ENCODE data around the gene GNB5.

Gene GNB5

DNA sequence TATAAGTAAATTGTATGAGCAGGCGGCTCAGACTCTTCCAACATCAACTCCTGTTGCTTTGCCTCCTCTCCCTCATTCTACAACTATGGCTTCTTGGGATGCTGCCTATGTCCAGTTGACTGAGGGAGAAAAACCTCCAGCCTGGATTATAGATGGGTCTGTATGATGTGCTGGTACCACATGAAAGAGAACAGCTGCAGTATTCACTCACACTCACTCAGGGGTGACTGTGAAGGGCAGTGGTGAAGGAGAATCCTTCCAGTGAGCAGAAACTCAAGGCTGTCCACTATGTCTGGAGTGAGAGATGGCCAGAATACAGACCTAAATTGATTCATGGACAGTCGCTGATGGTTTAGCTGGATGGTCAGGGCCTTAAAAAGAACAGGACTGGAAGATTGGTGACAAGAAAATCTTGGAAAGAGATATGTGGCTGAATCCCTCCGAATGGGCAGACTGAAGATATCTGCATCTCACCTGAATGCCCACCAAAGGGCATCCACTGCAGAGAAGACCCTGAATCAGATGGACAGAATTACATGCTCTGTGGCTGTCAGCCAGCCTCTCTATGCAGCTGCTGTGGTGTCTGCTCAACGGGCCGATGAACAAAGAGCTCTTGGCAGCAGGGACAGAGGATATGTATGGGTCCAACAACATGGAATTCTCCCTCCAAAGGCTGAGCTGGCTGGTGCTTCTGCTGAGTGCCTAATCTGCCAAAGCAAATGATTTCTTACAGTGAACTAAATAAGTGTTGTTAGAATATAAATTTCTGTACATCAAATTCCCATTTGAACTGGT, 76.7 kb downstream of the GNB5 start:
- Mint-ChIP-seq H3K27ac (no peak overlapping the region), H3K4me3 (no peak overlapping the region), H3K27me3 (ENCODE audit: low read depth) (peaks cover 28% of the 10 kb centered on the region), H3K4me1 (ENCODE audit: low read depth) (peaks cover 9% of the 10 kb centered on the region), H3K9me3 (no peaks in the 10 kb centered on the region), H3K36me3 (ENCODE audit: low read depth) (no peaks in the 10 kb centered on the region)
- no peak for DNase-seq (ENCODE audit: low spot score)

DNA sequence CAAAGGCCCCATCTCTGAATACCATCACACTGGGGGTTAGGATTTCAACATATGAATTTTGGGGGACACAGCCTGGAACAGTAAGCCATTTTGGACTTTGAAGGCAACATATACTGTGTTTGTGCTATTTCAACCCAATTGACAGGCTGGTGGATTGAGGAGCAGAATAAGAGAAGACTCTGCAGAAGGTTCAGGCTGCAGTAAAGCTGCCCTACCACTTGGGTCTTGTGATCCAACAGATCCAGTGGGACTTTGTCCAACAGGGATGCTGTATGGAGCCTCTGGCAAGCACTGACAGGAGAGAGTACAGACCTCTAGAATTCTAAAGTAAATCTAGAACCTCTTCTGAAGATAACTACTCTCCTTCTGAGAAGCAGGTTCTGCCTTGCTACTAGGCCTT, 77.5 kb downstream of the GNB5 start:
- no peaks in the 10 kb centered on the region for H3K9me3 Mint-ChIP-seq
- no peak overlapping the region for H3K4me3 Mint-ChIP-seq
- DNase-seq (ENCODE audit: low spot score) = no peak
- H3K4me1 Mint-ChIP-seq (ENCODE audit: low read depth) = peaks cover 9% of the 10 kb centered on the region
- no peak overlapping the region for H3K27ac Mint-ChIP-seq
- no peaks in the 10 kb centered on the region for H3K36me3 Mint-ChIP-seq (ENCODE audit: low read depth)
- H3K27me3 Mint-ChIP-seq (ENCODE audit: low read depth) = peaks cover 28% of the 10 kb centered on the region

GRCh38 chr15:52113235-52113634, 78.0 kb downstream of the GNB5 start:
- Mint-ChIP-seq H3K9me3 (no peaks in the 10 kb centered on the region), H3K27ac (no peak overlapping the region), H3K4me3 (peak overlapping the region; percentile 56), H3K36me3 (ENCODE audit: low read depth) (no peaks in the 10 kb centered on the region), H3K4me1 (ENCODE audit: low read depth) (peaks cover 9% of the 10 kb centered on the region), H3K27me3 (ENCODE audit: low read depth) (peaks cover 28% of the 10 kb centered on the region)
- DNase-seq (ENCODE audit: low spot score) = no peak

DNA sequence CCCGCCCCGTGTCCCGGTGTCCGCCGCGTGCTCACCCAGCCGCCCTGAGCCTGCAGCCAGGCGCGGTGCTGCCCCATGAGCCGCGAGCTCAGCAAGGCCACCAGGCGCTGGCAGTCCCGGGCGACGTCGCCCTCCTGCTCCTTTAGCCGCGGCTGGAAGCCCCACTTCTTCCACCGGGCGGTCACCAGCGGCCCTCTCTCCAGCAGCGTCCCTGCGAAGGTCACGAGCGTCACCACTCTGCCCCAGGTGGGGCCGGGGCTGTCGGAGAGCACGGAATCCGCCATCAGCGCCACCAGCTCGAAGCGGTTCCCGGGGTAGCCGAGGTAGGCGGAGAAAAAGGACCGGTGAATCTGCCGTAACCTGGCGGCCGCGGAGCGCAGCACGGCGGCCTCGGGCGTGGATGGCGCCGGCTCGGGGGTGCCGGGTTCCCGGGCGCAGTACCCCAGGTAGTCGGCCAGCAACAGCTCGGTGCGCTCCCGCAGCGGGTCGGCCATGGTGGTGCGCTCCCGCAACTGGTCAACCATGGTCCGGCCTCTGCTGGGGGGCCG, 78.9 kb downstream of the GNB5 start:
- Mint-ChIP-seq H3K4me1 (ENCODE audit: low read depth) (peaks cover 9% of the 10 kb centered on the region), H3K27ac (no peak overlapping the region), H3K27me3 (ENCODE audit: low read depth) (peaks cover 28% of the 10 kb centered on the region), H3K36me3 (ENCODE audit: low read depth) (no peaks in the 10 kb centered on the region), H3K4me3 (peak overlapping the region; percentile 78), H3K9me3 (no peaks in the 10 kb centered on the region)
- peak; percentile 25 for DNase-seq (ENCODE audit: low spot score)

GRCh38 chr15:52111517-52112202, 79.5 kb downstream of the GNB5 start:
- Mint-ChIP-seq H3K27ac (no peak overlapping the region), H3K36me3 (ENCODE audit: low read depth) (no peaks in the 10 kb centered on the region), H3K4me3 (no peak overlapping the region), H3K27me3 (ENCODE audit: low read depth) (peaks cover 28% of the 10 kb centered on the region), H3K4me1 (ENCODE audit: low read depth) (peaks cover 9% of the 10 kb centered on the region), H3K9me3 (no peaks in the 10 kb centered on the region)
- no peak for DNase-seq (ENCODE audit: low spot score)

GRCh38 chr15:52109559-52110451, 81.4 kb downstream of the GNB5 start:
- Mint-ChIP-seq H3K36me3 (ENCODE audit: low read depth) (no peaks in the 10 kb centered on the region), H3K27me3 (ENCODE audit: low read depth) (peaks cover 25% of the 10 kb centered on the region), H3K27ac (no peak overlapping the region), H3K4me3 (no peak overlapping the region), H3K9me3 (no peaks in the 10 kb centered on the region), H3K4me1 (ENCODE audit: low read depth) (peaks cover 2% of the 10 kb centered on the region)
- no peak for DNase-seq (ENCODE audit: low spot score)

- H3K9me3 Mint-ChIP-seq = no peaks in the 10 kb centered on the region
- no peak overlapping the region for H3K4me3 Mint-ChIP-seq
- DNase-seq (ENCODE audit: low spot score) = no peak
- H3K27ac Mint-ChIP-seq = no peak overlapping the region
- peaks cover 12% of the 10 kb centered on the region for H3K27me3 Mint-ChIP-seq (ENCODE audit: low read depth)
- peaks cover 2% of the 10 kb centered on the region for H3K4me1 Mint-ChIP-seq (ENCODE audit: low read depth)
- H3K36me3 Mint-ChIP-seq (ENCODE audit: low read depth) = no peaks in the 10 kb centered on the region
Measured at GRCh38 chr15:52107238-52107637, 84.0 kb downstream of the GNB5 start.

DNA sequence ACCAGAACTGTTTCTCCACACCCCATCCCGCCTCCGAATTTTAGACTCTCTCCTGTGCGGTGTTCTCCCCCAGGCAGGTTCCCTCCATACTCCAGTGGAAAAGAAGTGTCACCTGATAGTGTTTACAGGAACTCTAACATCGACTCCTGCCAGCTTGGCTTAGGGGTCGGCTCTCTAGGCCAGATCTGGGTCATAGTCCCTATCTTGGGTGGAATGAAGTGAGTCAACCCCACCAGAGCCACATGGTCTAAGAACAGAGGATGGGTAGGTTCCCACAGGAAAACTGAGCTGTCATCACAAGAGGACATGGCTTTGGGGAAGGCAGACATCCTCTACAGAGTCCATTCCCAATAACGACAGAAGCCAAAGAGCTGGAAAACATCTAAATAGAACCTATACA, 84.6 kb downstream of the GNB5 start:
- Mint-ChIP-seq H3K36me3 (ENCODE audit: low read depth) (no peaks in the 10 kb centered on the region), H3K4me3 (no peak overlapping the region), H3K4me1 (ENCODE audit: low read depth) (peaks cover 2% of the 10 kb centered on the region), H3K9me3 (no peaks in the 10 kb centered on the region), H3K27ac (no peak overlapping the region), H3K27me3 (ENCODE audit: low read depth) (peaks cover 12% of the 10 kb centered on the region)
- no peak for DNase-seq (ENCODE audit: low spot score)

- H3K9me3 Mint-ChIP-seq = no peaks in the 10 kb centered on the region
- DNase-seq (ENCODE audit: low spot score) = no peak
- peaks cover 8% of the 10 kb centered on the region for H3K27me3 Mint-ChIP-seq (ENCODE audit: low read depth)
- no peak overlapping the region for H3K4me3 Mint-ChIP-seq
- no peaks in the 10 kb centered on the region for H3K36me3 Mint-ChIP-seq (ENCODE audit: low read depth)
- H3K27ac Mint-ChIP-seq = no peak overlapping the region
- peaks cover 2% of the 10 kb centered on the region for H3K4me1 Mint-ChIP-seq (ENCODE audit: low read depth)
Measured at GRCh38 chr15:52105846-52106245, 85.3 kb downstream of the GNB5 start.

- no peaks in the 10 kb centered on the region for H3K9me3 Mint-ChIP-seq
- no peak for DNase-seq (ENCODE audit: low spot score)
- H3K27ac Mint-ChIP-seq = no peak overlapping the region
- no peaks in the 10 kb centered on the region for H3K36me3 Mint-ChIP-seq (ENCODE audit: low read depth)
- H3K4me3 Mint-ChIP-seq = no peak overlapping the region
- H3K27me3 Mint-ChIP-seq (ENCODE audit: low read depth) = peaks cover under 1% of the 10 kb centered on the region
- no peaks in the 10 kb centered on the region for H3K4me1 Mint-ChIP-seq (ENCODE audit: low read depth)
Measured at GRCh38 chr15:52104532-52105004, 86.6 kb downstream of the GNB5 start.

- no peak overlapping the region for H3K27ac Mint-ChIP-seq
Measured at GRCh38 chr15:52103217-52104207, 87.7 kb downstream of the GNB5 start.

GRCh38 chr15:52102463-52102862, 88.7 kb downstream of the GNB5 start:
- Mint-ChIP-seq H3K9me3 (no peaks in the 10 kb centered on the region), H3K27me3 (ENCODE audit: low read depth) (no peaks in the 10 kb centered on the region), H3K36me3 (ENCODE audit: low read depth) (no peaks in the 10 kb centered on the region), H3K4me1 (ENCODE audit: low read depth) (no peaks in the 10 kb centered on the region), H3K4me3 (no peak overlapping the region), H3K27ac (no peak overlapping the region)
- no peak for DNase-seq (ENCODE audit: low spot score)

More at GRCh38 chr15:52103217-52104207, 87.7 kb downstream of the GNB5 start:
- Mint-ChIP-seq H3K4me3 (no peak overlapping the region), H3K27me3 (ENCODE audit: low read depth) (no peaks in the 10 kb centered on the region), H3K4me1 (ENCODE audit: low read depth) (no peaks in the 10 kb centered on the region), H3K9me3 (no peaks in the 10 kb centered on the region), H3K36me3 (ENCODE audit: low read depth) (no peaks in the 10 kb centered on the region)
- DNase-seq (ENCODE audit: low spot score) = no peak

All from T-helper 2 cell treated with Interferon-gamma antibody and Interleukin-4, amounts not matched to agents 5 μg/mL and 100 μg/mL, for 36 hours (primary cell).